H9 (cell line): Measurements from ENCODE around the gene DPH6. TPM values are rescaled to one million over a fixed set of nuclear protein-coding genes. Genes with fewer than 3 reads are reported as not detected.

ENCODE experiments used
- DNase-seq: peaks from one replicate; pipeline ENCODE4 v3.0.0-alpha.2; 2017
- H2AFZ ChIP-seq: one replicate; pipeline ENCODE4 v1.6.1; 2013; ENCODE audit warnings: mild to moderate bottlenecking, low read length, control low read depth, moderate library complexity
- H2AK5ac ChIP-seq: 2 replicates; pipeline ENCODE4 v1.6.1; 2013; ENCODE audit warnings: low read length, control low read depth, mixed read lengths; ENCODE audit not compliant: insufficient read length
- H2BK120ac ChIP-seq: one replicate; pipeline ENCODE4 v1.6.1; 2013; ENCODE audit warnings: low read depth, mild to moderate bottlenecking, low read length, control low read depth, inconsistent platforms; ENCODE audit not compliant: poor library complexity, severe bottlenecking
- H2BK12ac ChIP-seq: 2 replicates; pipeline ENCODE4 v1.6.1; 2013; ENCODE audit warnings: low read length, control low read depth, mixed read lengths, low read depth; ENCODE audit not compliant: insufficient read length
- H2BK15ac ChIP-seq: 2 replicates; pipeline ENCODE4 v1.6.1; 2013; ENCODE audit warnings: low read depth, low read length, control low read depth
- H2BK20ac ChIP-seq: one replicate; pipeline ENCODE4 v1.6.1; 2013; ENCODE audit warnings: low read depth, mild to moderate bottlenecking, low read length, control low read depth, inconsistent platforms; ENCODE audit not compliant: poor library complexity, severe bottlenecking
- H2BK5ac ChIP-seq: 2 replicates; pipeline ENCODE4 v1.6.1; 2013; ENCODE audit warnings: low read length, control low read depth, mixed read lengths; ENCODE audit not compliant: insufficient read length
- H3K14ac ChIP-seq: 2 replicates; pipeline ENCODE4 v1.6.1; 2013; ENCODE audit warnings: low read length, control low read depth; ENCODE audit not compliant: insufficient read depth
- H3K18ac ChIP-seq: 2 replicates; pipeline ENCODE4 v1.6.1; 2013; ENCODE audit warnings: low read depth, mild to moderate bottlenecking, mixed read lengths, low read length, control low read depth; ENCODE audit not compliant: insufficient read length
- H3K23ac ChIP-seq: 2 replicates; pipeline ENCODE4 v1.6.1; 2013; ENCODE audit warnings: low read length, control low read depth, mixed read lengths, low read depth; ENCODE audit not compliant: insufficient read length
- H3K23me2 ChIP-seq: 2 replicates; pipeline ENCODE4 v1.6.1; 2013; ENCODE audit warnings: low read depth, mild to moderate bottlenecking, mixed read lengths, low read length, control low read depth; ENCODE audit not compliant: insufficient read length, poor library complexity, severe bottlenecking
- H3K27ac ChIP-seq: 2 replicates; pipeline ENCODE4 v1.5.1; 2013; ENCODE audit warnings: low read length, control low read depth, mixed read lengths, low read depth; ENCODE audit not compliant: insufficient read length
- H3K27me3 ChIP-seq: 2 replicates; pipeline ENCODE4 v1.6.1; 2013; ENCODE audit warnings: low read length, control low read depth, inconsistent platforms; ENCODE audit not compliant: insufficient read depth
- H3K4ac ChIP-seq: 2 replicates; pipeline ENCODE4 v1.6.1; 2013; ENCODE audit warnings: low read depth, mild to moderate bottlenecking, control low read depth, inconsistent platforms, low read length, moderate library complexity
- H3K4me1 ChIP-seq: 2 replicates; pipeline ENCODE4 v1.6.1; 2013; ENCODE audit warnings: low read length, control low read depth, inconsistent platforms; ENCODE audit not compliant: insufficient read depth
- H3K4me2 ChIP-seq: 2 replicates; pipeline ENCODE4 v1.6.1; 2013; ENCODE audit warnings: low read length, control low read depth, mixed read lengths; ENCODE audit not compliant: insufficient read length, insufficient read depth
- H3K56ac ChIP-seq: 2 replicates; pipeline ENCODE4 v1.6.1; 2013; ENCODE audit warnings: low read depth, mild to moderate bottlenecking, mixed read lengths, low read length, control low read depth; ENCODE audit not compliant: insufficient read length
- H3K79me1 ChIP-seq: 2 replicates; pipeline ENCODE4 v1.6.1; 2013; ENCODE audit warnings: low read depth, mild to moderate bottlenecking, moderate library complexity, low read length, control low read depth, inconsistent platforms; ENCODE audit not compliant: insufficient read depth, poor library complexity, severe bottlenecking
- H3K79me2 ChIP-seq: 2 replicates; pipeline ENCODE4 v1.6.1; 2013; ENCODE audit warnings: low read length, control low read depth, inconsistent platforms; ENCODE audit not compliant: insufficient read depth
- H3K9ac ChIP-seq: 2 replicates; pipeline ENCODE4 v1.6.1; 2013; ENCODE audit warnings: low read length, control low read depth, mixed read lengths; ENCODE audit not compliant: insufficient read length; ENCODE audit errors: extremely low read depth
- H3K9me3 ChIP-seq: one replicate; pipeline ENCODE4 v1.6.1; 2013; ENCODE audit warnings: low read depth, low read length, inconsistent platforms; ENCODE audit not compliant: control insufficient read depth
- H3T11ph ChIP-seq: one replicate; pipeline ENCODE4 v1.6.1; 2013; ENCODE audit warnings: mild to moderate bottlenecking, low read length, control low read depth, inconsistent platforms
- H4K20me1 ChIP-seq: one replicate; pipeline ENCODE4 v1.6.1; 2013; ENCODE audit not compliant: control insufficient read depth, insufficient read length, insufficient read depth
- H4K5ac ChIP-seq: 2 replicates; pipeline ENCODE4 v1.6.1; 2013; ENCODE audit warnings: low read depth, mild to moderate bottlenecking, mixed read lengths, low read length, control low read depth; ENCODE audit not compliant: insufficient read length
- H4K8ac ChIP-seq: replicated peaks from 2 replicates; pipeline ENCODE4 v1.6.1; 2013; ENCODE audit warnings: low read length, control low read depth, mixed read lengths, low read depth; ENCODE audit not compliant: insufficient read length
- H4K91ac ChIP-seq: 2 replicates; pipeline ENCODE4 v1.6.1; 2013; ENCODE audit warnings: low read depth, mild to moderate bottlenecking, moderate library complexity, mixed read lengths, low read length, control low read depth; ENCODE audit not compliant: insufficient read length
- H3K27ac Mint-ChIP-seq, 3 experiments: 2 replicates in 2 of 3; 3 replicates in 1 of 3; pipeline ENCODE4 v1.8.0; 2020 to 2021; ENCODE audit warnings: mixed read lengths in 3 of 3, mild to moderate bottlenecking in 1 of 3, moderate library complexity in 1 of 3
- H3K27me3 Mint-ChIP-seq: 2 replicates; pipeline ENCODE4 v1.8.0; 2021; ENCODE audit warnings: low read depth, mild to moderate bottlenecking, moderate library complexity, mixed read lengths
- H3K36me3 Mint-ChIP-seq, 3 experiments: 2 replicates in 2 of 3; 3 replicates in 1 of 3; pipeline ENCODE4 v1.8.0; 2020 to 2021; ENCODE audit warnings: low read depth in 3 of 3, mixed read lengths in 3 of 3; ENCODE audit not compliant: insufficient read depth in 1 of 3
- H3K4me1 Mint-ChIP-seq, 2 experiments: 2 replicates each; pipeline ENCODE4 v1.8.0; 2020; ENCODE audit warnings: mixed read lengths in 2 of 2
- H3K4me3 Mint-ChIP-seq, 2 experiments: 2 replicates in 1 of 2; 3 replicates in 1 of 2; pipeline ENCODE4 v1.8.0; 2020 to 2021; ENCODE audit warnings: mild to moderate bottlenecking in 2 of 2, mixed read lengths in 2 of 2, moderate library complexity in 1 of 2
- H3K9me3 Mint-ChIP-seq, 2 experiments: 2 replicates in 1 of 2; 3 replicates in 1 of 2; pipeline ENCODE4 v1.8.0; 2020; ENCODE audit warnings: mild to moderate bottlenecking in 2 of 2, mixed read lengths in 2 of 2, moderate library complexity in 1 of 2
- WGBS: extraction: QIAGEN DNeasy Blood & Tissue Kit; methylation state at CpG from one replicate; pipeline ENCODE4 v1.1.7; 2013; ENCODE audit warnings: missing lambda C conversion rate, low lambda C conversion rate, mixed read lengths; ENCODE audit not compliant: insufficient read length; ENCODE audit errors: extremely low coverage; 5-methylcytosine and 5-hydroxymethylcytosine counted together
- total RNA-seq: library from RNA; stranded (reverse); gene quantifications from 2 replicates; pipeline ENCODE4 v1.2.1, GENCODE V29; 2021
- TF ChIP-seq, protein P1 (sequence below): fragments of 200-600 bp; sonication (generic); conservative IDR thresholded peaks from 3 replicates; pipeline ENCODE4 v1.8.0; 2021; ENCODE audit warnings: antibody characterized with exemption, mild to moderate bottlenecking

The DPH6 gene
- total RNA-seq, 1 experiment from 2014 or later: 42.0 TPM

GRCh38 chr15:35560870-35561269 is 14.9 kb upstream of the DPH6 start:
- DNase-seq: no peak
- Histone ChIP-seq H4K5ac (no peak overlapping the region), H3K9ac (no peak overlapping the region), H3K79me2 (no peaks in the 10 kb centered on the region), H3K27ac (no peak overlapping the region), H3K4me2 (no peak overlapping the region), H3K4ac (no peak overlapping the region), H2AFZ (no peak overlapping the region), H3K9me3 (no peaks in the 10 kb centered on the region), H3K27me3 (no peaks in the 10 kb centered on the region), H2BK120ac (no peak overlapping the region), H3K4me1 (no peaks in the 10 kb centered on the region), H4K20me1 (no peaks in the 10 kb centered on the region), H2BK20ac (no peak overlapping the region), H2BK15ac (no peak overlapping the region), H4K91ac (no peak overlapping the region), H3K23ac (no peak overlapping the region), H4K8ac (no peak overlapping the region), H2AK5ac (no peak overlapping the region), H3K23me2 (no peaks in the 10 kb centered on the region), H2BK5ac (no peak overlapping the region), H3K18ac (no peak overlapping the region), H3K79me1 (no peaks in the 10 kb centered on the region), H3T11ph (no peak overlapping the region), H2BK12ac (no peak overlapping the region), H3K14ac (no peak overlapping the region), H3K56ac (no peak overlapping the region)
- TF ChIP-seq, protein P1, sequence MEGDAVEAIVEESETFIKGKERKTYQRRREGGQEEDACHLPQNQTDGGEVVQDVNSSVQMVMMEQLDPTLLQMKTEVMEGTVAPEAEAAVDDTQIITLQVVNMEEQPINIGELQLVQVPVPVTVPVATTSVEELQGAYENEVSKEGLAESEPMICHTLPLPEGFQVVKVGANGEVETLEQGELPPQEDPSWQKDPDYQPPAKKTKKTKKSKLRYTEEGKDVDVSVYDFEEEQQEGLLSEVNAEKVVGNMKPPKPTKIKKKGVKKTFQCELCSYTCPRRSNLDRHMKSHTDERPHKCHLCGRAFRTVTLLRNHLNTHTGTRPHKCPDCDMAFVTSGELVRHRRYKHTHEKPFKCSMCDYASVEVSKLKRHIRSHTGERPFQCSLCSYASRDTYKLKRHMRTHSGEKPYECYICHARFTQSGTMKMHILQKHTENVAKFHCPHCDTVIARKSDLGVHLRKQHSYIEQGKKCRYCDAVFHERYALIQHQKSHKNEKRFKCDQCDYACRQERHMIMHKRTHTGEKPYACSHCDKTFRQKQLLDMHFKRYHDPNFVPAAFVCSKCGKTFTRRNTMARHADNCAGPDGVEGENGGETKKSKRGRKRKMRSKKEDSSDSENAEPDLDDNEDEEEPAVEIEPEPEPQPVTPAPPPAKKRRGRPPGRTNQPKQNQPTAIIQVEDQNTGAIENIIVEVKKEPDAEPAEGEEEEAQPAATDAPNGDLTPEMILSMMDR: no peak
- WGBS: no CpG with 5 or more reads among the region's 2 CpGs
- Mint-ChIP-seq H3K27me3 (no peaks in the 10 kb centered on the region), H3K27ac (no peak overlapping the region), H3K36me3 (no peaks in the 10 kb centered on the region), H3K4me3 (no peak overlapping the region), H3K9me3 (no peaks in the 10 kb centered on the region), H3K4me1 (no peaks in the 10 kb centered on the region)
